H9 (cell line): ENCODE data around the gene IBA57. TPM values are rescaled to one million over a fixed set of nuclear protein-coding genes. Genes with fewer than 3 reads are reported as not detected.

Source experiments
- DNase-seq: peaks from one replicate; pipeline ENCODE4 v3.0.0-alpha.2; 2017
- H2AFZ ChIP-seq: one replicate; pipeline ENCODE4 v1.6.1; 2013; ENCODE audit warnings: mild to moderate bottlenecking, low read length, control low read depth, moderate library complexity
- H2AK5ac ChIP-seq: 2 replicates; pipeline ENCODE4 v1.6.1; 2013; ENCODE audit warnings: low read length, control low read depth, mixed read lengths; ENCODE audit not compliant: insufficient read length
- H2BK120ac ChIP-seq: one replicate; pipeline ENCODE4 v1.6.1; 2013; ENCODE audit warnings: low read depth, mild to moderate bottlenecking, low read length, control low read depth, inconsistent platforms; ENCODE audit not compliant: poor library complexity, severe bottlenecking
- H2BK12ac ChIP-seq: 2 replicates; pipeline ENCODE4 v1.6.1; 2013; ENCODE audit warnings: low read length, control low read depth, mixed read lengths, low read depth; ENCODE audit not compliant: insufficient read length
- H2BK15ac ChIP-seq: 2 replicates; pipeline ENCODE4 v1.6.1; 2013; ENCODE audit warnings: low read depth, low read length, control low read depth
- H2BK20ac ChIP-seq: one replicate; pipeline ENCODE4 v1.6.1; 2013; ENCODE audit warnings: low read depth, mild to moderate bottlenecking, low read length, control low read depth, inconsistent platforms; ENCODE audit not compliant: poor library complexity, severe bottlenecking
- H2BK5ac ChIP-seq: 2 replicates; pipeline ENCODE4 v1.6.1; 2013; ENCODE audit warnings: low read length, control low read depth, mixed read lengths; ENCODE audit not compliant: insufficient read length
- H3K14ac ChIP-seq: 2 replicates; pipeline ENCODE4 v1.6.1; 2013; ENCODE audit warnings: low read length, control low read depth; ENCODE audit not compliant: insufficient read depth
- H3K18ac ChIP-seq: 2 replicates; pipeline ENCODE4 v1.6.1; 2013; ENCODE audit warnings: low read depth, mild to moderate bottlenecking, mixed read lengths, low read length, control low read depth; ENCODE audit not compliant: insufficient read length
- H3K23ac ChIP-seq: 2 replicates; pipeline ENCODE4 v1.6.1; 2013; ENCODE audit warnings: low read length, control low read depth, mixed read lengths, low read depth; ENCODE audit not compliant: insufficient read length
- H3K23me2 ChIP-seq: 2 replicates; pipeline ENCODE4 v1.6.1; 2013; ENCODE audit warnings: low read depth, mild to moderate bottlenecking, mixed read lengths, low read length, control low read depth; ENCODE audit not compliant: insufficient read length, poor library complexity, severe bottlenecking
- H3K27ac ChIP-seq: 2 replicates; pipeline ENCODE4 v1.5.1; 2013; ENCODE audit warnings: low read length, control low read depth, mixed read lengths, low read depth; ENCODE audit not compliant: insufficient read length
- H3K27me3 ChIP-seq: 2 replicates; pipeline ENCODE4 v1.6.1; 2013; ENCODE audit warnings: low read length, control low read depth, inconsistent platforms; ENCODE audit not compliant: insufficient read depth
- H3K4ac ChIP-seq: 2 replicates; pipeline ENCODE4 v1.6.1; 2013; ENCODE audit warnings: low read depth, mild to moderate bottlenecking, control low read depth, inconsistent platforms, low read length, moderate library complexity
- H3K4me1 ChIP-seq: 2 replicates; pipeline ENCODE4 v1.6.1; 2013; ENCODE audit warnings: low read length, control low read depth, inconsistent platforms; ENCODE audit not compliant: insufficient read depth
- H3K4me2 ChIP-seq: 2 replicates; pipeline ENCODE4 v1.6.1; 2013; ENCODE audit warnings: low read length, control low read depth, mixed read lengths; ENCODE audit not compliant: insufficient read length, insufficient read depth
- H3K56ac ChIP-seq: 2 replicates; pipeline ENCODE4 v1.6.1; 2013; ENCODE audit warnings: low read depth, mild to moderate bottlenecking, mixed read lengths, low read length, control low read depth; ENCODE audit not compliant: insufficient read length
- H3K79me1 ChIP-seq: 2 replicates; pipeline ENCODE4 v1.6.1; 2013; ENCODE audit warnings: low read depth, mild to moderate bottlenecking, moderate library complexity, low read length, control low read depth, inconsistent platforms; ENCODE audit not compliant: insufficient read depth, poor library complexity, severe bottlenecking
- H3K79me2 ChIP-seq: 2 replicates; pipeline ENCODE4 v1.6.1; 2013; ENCODE audit warnings: low read length, control low read depth, inconsistent platforms; ENCODE audit not compliant: insufficient read depth
- H3K9ac ChIP-seq: 2 replicates; pipeline ENCODE4 v1.6.1; 2013; ENCODE audit warnings: low read length, control low read depth, mixed read lengths; ENCODE audit not compliant: insufficient read length; ENCODE audit errors: extremely low read depth
- H3K9me3 ChIP-seq: one replicate; pipeline ENCODE4 v1.6.1; 2013; ENCODE audit warnings: low read depth, low read length, inconsistent platforms; ENCODE audit not compliant: control insufficient read depth
- H3T11ph ChIP-seq: one replicate; pipeline ENCODE4 v1.6.1; 2013; ENCODE audit warnings: mild to moderate bottlenecking, low read length, control low read depth, inconsistent platforms
- H4K20me1 ChIP-seq: one replicate; pipeline ENCODE4 v1.6.1; 2013; ENCODE audit not compliant: control insufficient read depth, insufficient read length, insufficient read depth
- H4K5ac ChIP-seq: 2 replicates; pipeline ENCODE4 v1.6.1; 2013; ENCODE audit warnings: low read depth, mild to moderate bottlenecking, mixed read lengths, low read length, control low read depth; ENCODE audit not compliant: insufficient read length
- H4K8ac ChIP-seq: replicated peaks from 2 replicates; pipeline ENCODE4 v1.6.1; 2013; ENCODE audit warnings: low read length, control low read depth, mixed read lengths, low read depth; ENCODE audit not compliant: insufficient read length
- H4K91ac ChIP-seq: 2 replicates; pipeline ENCODE4 v1.6.1; 2013; ENCODE audit warnings: low read depth, mild to moderate bottlenecking, moderate library complexity, mixed read lengths, low read length, control low read depth; ENCODE audit not compliant: insufficient read length
- H3K27ac Mint-ChIP-seq, 3 experiments: 2 replicates in 2 of 3; 3 replicates in 1 of 3; pipeline ENCODE4 v1.8.0; 2020 to 2021; ENCODE audit warnings: mixed read lengths in 3 of 3, mild to moderate bottlenecking in 1 of 3, moderate library complexity in 1 of 3
- H3K27me3 Mint-ChIP-seq: 2 replicates; pipeline ENCODE4 v1.8.0; 2021; ENCODE audit warnings: low read depth, mild to moderate bottlenecking, moderate library complexity, mixed read lengths
- H3K36me3 Mint-ChIP-seq, 3 experiments: 2 replicates in 2 of 3; 3 replicates in 1 of 3; pipeline ENCODE4 v1.8.0; 2020 to 2021; ENCODE audit warnings: low read depth in 3 of 3, mixed read lengths in 3 of 3; ENCODE audit not compliant: insufficient read depth in 1 of 3
- H3K4me1 Mint-ChIP-seq, 2 experiments: 2 replicates each; pipeline ENCODE4 v1.8.0; 2020; ENCODE audit warnings: mixed read lengths in 2 of 2
- H3K4me3 Mint-ChIP-seq, 2 experiments: 2 replicates in 1 of 2; 3 replicates in 1 of 2; pipeline ENCODE4 v1.8.0; 2020 to 2021; ENCODE audit warnings: mild to moderate bottlenecking in 2 of 2, mixed read lengths in 2 of 2, moderate library complexity in 1 of 2
- H3K9me3 Mint-ChIP-seq, 2 experiments: 2 replicates in 1 of 2; 3 replicates in 1 of 2; pipeline ENCODE4 v1.8.0; 2020; ENCODE audit warnings: mild to moderate bottlenecking in 2 of 2, mixed read lengths in 2 of 2, moderate library complexity in 1 of 2
- CTCF ChIP-seq: fragments of 200-600 bp; sonication (generic); conservative IDR thresholded peaks from 3 replicates; pipeline ENCODE4 v1.8.0; 2021; ENCODE audit warnings: antibody characterized with exemption, mild to moderate bottlenecking
- WGBS: extraction: QIAGEN DNeasy Blood & Tissue Kit; methylation state at CpG from one replicate; pipeline ENCODE4 v1.1.7; 2013; ENCODE audit warnings: missing lambda C conversion rate, low lambda C conversion rate, mixed read lengths; ENCODE audit not compliant: insufficient read length; ENCODE audit errors: extremely low coverage; 5-methylcytosine and 5-hydroxymethylcytosine counted together
- total RNA-seq: library from RNA; stranded (reverse); gene quantifications from 2 replicates; pipeline ENCODE4 v1.2.1, GENCODE V29; 2021

Gene IBA57
- total RNA-seq, 1 experiment from 2014 or later: 12.6 TPM

DNA sequence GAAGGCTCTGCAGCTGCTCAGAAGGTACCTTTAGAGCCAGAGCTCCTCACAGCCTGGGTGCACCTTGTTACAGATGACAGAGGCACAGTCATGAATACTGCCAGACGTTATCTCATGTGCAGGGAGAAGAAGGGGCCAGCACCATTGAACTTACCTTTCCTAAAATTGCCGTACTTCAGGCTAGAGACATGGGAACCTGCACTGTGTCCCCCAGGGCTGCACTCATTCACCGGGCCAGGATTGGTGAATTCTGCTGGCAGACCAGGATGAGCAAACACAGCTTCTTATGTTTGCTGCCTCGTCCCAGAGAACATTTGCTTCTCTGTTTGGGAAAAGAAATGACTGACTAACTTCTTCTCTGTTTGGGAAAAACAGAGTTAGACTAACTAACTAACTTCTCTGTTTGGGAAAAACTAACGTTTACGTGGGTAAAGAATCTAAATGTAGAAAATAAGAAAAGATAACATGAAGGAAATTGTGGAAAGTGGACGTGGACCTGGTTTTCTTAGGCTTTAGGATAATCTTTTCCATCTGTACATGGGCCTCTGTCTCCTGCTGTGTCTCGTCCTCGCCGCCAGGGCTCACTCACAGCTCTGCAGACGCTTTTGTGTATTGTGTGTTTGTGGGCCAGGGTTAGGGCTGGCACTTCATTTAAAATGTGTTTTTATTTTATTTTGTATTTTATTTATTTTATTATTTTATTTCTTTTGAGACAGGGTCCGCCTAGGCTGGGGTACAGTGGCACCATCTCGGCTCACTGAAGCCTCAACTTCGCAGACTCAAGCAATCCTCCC lies 52.1 kb downstream of the IBA57 start:
- Histone ChIP-seq H2AFZ (no peak overlapping the region), H2BK120ac (no peak overlapping the region), H3K56ac (no peak overlapping the region), H3K79me1 (no peaks in the 10 kb centered on the region), H3K27ac (no peak overlapping the region), H2AK5ac (no peak overlapping the region), H3K4me2 (no peak overlapping the region), H4K5ac (no peak overlapping the region), H3K9ac (no peak overlapping the region), H2BK20ac (no peak overlapping the region), H3K9me3 (no peaks in the 10 kb centered on the region), H2BK15ac (no peak overlapping the region), H3K14ac (no peak overlapping the region), H3K18ac (no peak overlapping the region), H3K79me2 (no peaks in the 10 kb centered on the region), H2BK5ac (no peak overlapping the region), H4K8ac (no peak overlapping the region), H3K4me1 (no peaks in the 10 kb centered on the region; the same call in 1 of the 2 replicates), H3K27me3 (no peaks in the 10 kb centered on the region; the same call in 1 of the 2 replicates), H3K4ac (no peak overlapping the region), H4K91ac (no peak overlapping the region), H3K23me2 (peaks cover 12% of the 10 kb centered on the region), H3K23ac (no peak overlapping the region), H2BK12ac (no peak overlapping the region), H4K20me1 (no peaks in the 10 kb centered on the region), H3T11ph (no peak overlapping the region)
- TF ChIP-seq CTCF: peak; percentile 39; the same call in 2 of the 3 replicates
- Mint-ChIP-seq H3K9me3 (no peaks in the 10 kb centered on the region), H3K27me3 (no peaks in the 10 kb centered on the region), H3K4me3 (no peak overlapping the region), H3K27ac (no peak overlapping the region; a peak in 1 of 7 replicates), H3K36me3 (peaks cover 30 to 65% (median 61%) of the 10 kb centered on the region in 3 experiments; a peak in 6 of 7 replicates), H3K4me1 (peaks cover 0 to 2% of the 10 kb centered on the region in 2 experiments; a peak in 1 of 4 replicates)
- no peak for DNase-seq
- no CpG with 5 or more reads among the region's 14 CpGs for WGBS
